OCI-LY7 (cell line): ENCODE data around the gene FHIP1A.

Experiments
- EZH2phosphoT487 ChIP-seq: fragments of 200-600 bp; sonication (generic); IDR thresholded peaks from 2 replicates; pipeline ENCODE4 v1.6.1; 2018; ENCODE audit warnings: low read depth, borderline replicate concordance, mild to moderate bottlenecking, mixed run types, antibody characterized with exemption, low read length, moderate library complexity, mixed read lengths
- TF ChIP-seq, protein P1 (sequence below): fragments of 200-600 bp; sonication (generic); conservative IDR thresholded peaks from 2 replicates; pipeline ENCODE4 v1.5.1; 2014; ENCODE audit warnings: mild to moderate bottlenecking, antibody characterized with exemption, low read length, moderate library complexity, mixed read lengths

- TF ChIP-seq, protein P1, sequence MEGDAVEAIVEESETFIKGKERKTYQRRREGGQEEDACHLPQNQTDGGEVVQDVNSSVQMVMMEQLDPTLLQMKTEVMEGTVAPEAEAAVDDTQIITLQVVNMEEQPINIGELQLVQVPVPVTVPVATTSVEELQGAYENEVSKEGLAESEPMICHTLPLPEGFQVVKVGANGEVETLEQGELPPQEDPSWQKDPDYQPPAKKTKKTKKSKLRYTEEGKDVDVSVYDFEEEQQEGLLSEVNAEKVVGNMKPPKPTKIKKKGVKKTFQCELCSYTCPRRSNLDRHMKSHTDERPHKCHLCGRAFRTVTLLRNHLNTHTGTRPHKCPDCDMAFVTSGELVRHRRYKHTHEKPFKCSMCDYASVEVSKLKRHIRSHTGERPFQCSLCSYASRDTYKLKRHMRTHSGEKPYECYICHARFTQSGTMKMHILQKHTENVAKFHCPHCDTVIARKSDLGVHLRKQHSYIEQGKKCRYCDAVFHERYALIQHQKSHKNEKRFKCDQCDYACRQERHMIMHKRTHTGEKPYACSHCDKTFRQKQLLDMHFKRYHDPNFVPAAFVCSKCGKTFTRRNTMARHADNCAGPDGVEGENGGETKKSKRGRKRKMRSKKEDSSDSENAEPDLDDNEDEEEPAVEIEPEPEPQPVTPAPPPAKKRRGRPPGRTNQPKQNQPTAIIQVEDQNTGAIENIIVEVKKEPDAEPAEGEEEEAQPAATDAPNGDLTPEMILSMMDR: no peak
- no peak for TF ChIP-seq EZH2phosphoT487
These were observed 47.0 kb upstream of the FHIP1A start for GRCh38 chr4:151361966-151362365.
